HCT116 (cell line): ENCODE results near the gene ATP2B3.

Experiments
- ATF3 ChIP-seq: IDR thresholded peaks from 2 replicates; pipeline ENCODE4 v1.6.1; 2012
- CTCF ChIP-seq, 3 experiments: fragments of 200-600 bp in 1 of 3; sonication (generic) in 1 of 3; IDR thresholded peaks in 2 of 3; conservative IDR thresholded peaks in 1 of 3; 2 replicates each; pipeline ENCODE4 v1.5.1; 2012 to 2017; ENCODE audit warnings: low read depth in 2 of 3, low read length in 2 of 3, antibody characterized with exemption in 1 of 3, borderline replicate concordance in 1 of 3, control low read depth in 1 of 3, mild to moderate bottlenecking in 1 of 3, mixed read lengths in 1 of 3, mixed run types in 1 of 3, moderate library complexity in 1 of 3; ENCODE audit not compliant: insufficient read depth in 1 of 3
- ELF1 ChIP-seq: IDR thresholded peaks from 2 replicates; pipeline ENCODE4 v1.6.1; 2012; ENCODE audit warnings: low read depth, borderline replicate concordance
- EZH2 ChIP-seq: fragments of 200-600 bp; sonication (generic); IDR thresholded peaks from 2 replicates; pipeline ENCODE4 v1.6.1; 2017; ENCODE audit warnings: antibody characterized with exemption, mixed run types
- JUND ChIP-seq: IDR thresholded peaks from 2 replicates; pipeline ENCODE4 v1.6.1; 2012
- POLR2A ChIP-seq: IDR thresholded peaks from 2 replicates; pipeline ENCODE4 v1.7.0; 2011; ENCODE audit warnings: borderline replicate concordance; ENCODE audit not compliant: insufficient read depth, insufficient read length; ENCODE audit errors: extremely low read depth
- POLR2AphosphoS5 ChIP-seq: IDR thresholded peaks from 2 replicates; pipeline ENCODE4 v1.6.1; 2011; ENCODE audit warnings: mild to moderate bottlenecking, low read depth, low read length, moderate library complexity
- RAD21 ChIP-seq: IDR thresholded peaks from 2 replicates; pipeline ENCODE4 v1.6.1; 2012; ENCODE audit warnings: low read depth, mild to moderate bottlenecking
- SIN3A ChIP-seq: IDR thresholded peaks from 2 replicates; pipeline ENCODE4 v1.6.1; 2012; ENCODE audit warnings: low read depth
- SRF ChIP-seq: IDR thresholded peaks from 2 replicates; pipeline ENCODE4 v1.6.1; 2012; ENCODE audit warnings: low read depth
- ZNF274 ChIP-seq: fragments of 200-500 bp; sonication (Bioruptor generic); IDR thresholded peaks from 2 replicates; pipeline ENCODE4 v1.6.1; 2014; ENCODE audit warnings: mild to moderate bottlenecking, low read depth, low read length, inconsistent platforms
- TF ChIP-seq, protein P1 (sequence below): IDR thresholded peaks from 2 replicates; pipeline ENCODE4 v1.6.1; 2012; ENCODE audit warnings: low read depth

GRCh38 chrX:153477901-153478300, 39.5 kb upstream of the ATP2B3 start:
- TF ChIP-seq POLR2AphosphoS5 (no peak), POLR2A (no peak), ELF1 (no peak), ATF3 (no peak), RAD21 (no peak), CTCF (IDR thresholded peaks at IDR 0.05 in 2 of 3, conservative IDR thresholded peaks at IDR 0.05 in 1 of 3; ENCODE audit: borderline replicate concordance in 1 of 3, insufficient read depth in 1 of 3, low read depth in 2 of 3, low read length in 2 of 3) (no peak), ZNF274 (no peak), JUND (no peak), SRF (no peak), SIN3A (no peak), EZH2 (no peak)
- TF ChIP-seq, protein P1, sequence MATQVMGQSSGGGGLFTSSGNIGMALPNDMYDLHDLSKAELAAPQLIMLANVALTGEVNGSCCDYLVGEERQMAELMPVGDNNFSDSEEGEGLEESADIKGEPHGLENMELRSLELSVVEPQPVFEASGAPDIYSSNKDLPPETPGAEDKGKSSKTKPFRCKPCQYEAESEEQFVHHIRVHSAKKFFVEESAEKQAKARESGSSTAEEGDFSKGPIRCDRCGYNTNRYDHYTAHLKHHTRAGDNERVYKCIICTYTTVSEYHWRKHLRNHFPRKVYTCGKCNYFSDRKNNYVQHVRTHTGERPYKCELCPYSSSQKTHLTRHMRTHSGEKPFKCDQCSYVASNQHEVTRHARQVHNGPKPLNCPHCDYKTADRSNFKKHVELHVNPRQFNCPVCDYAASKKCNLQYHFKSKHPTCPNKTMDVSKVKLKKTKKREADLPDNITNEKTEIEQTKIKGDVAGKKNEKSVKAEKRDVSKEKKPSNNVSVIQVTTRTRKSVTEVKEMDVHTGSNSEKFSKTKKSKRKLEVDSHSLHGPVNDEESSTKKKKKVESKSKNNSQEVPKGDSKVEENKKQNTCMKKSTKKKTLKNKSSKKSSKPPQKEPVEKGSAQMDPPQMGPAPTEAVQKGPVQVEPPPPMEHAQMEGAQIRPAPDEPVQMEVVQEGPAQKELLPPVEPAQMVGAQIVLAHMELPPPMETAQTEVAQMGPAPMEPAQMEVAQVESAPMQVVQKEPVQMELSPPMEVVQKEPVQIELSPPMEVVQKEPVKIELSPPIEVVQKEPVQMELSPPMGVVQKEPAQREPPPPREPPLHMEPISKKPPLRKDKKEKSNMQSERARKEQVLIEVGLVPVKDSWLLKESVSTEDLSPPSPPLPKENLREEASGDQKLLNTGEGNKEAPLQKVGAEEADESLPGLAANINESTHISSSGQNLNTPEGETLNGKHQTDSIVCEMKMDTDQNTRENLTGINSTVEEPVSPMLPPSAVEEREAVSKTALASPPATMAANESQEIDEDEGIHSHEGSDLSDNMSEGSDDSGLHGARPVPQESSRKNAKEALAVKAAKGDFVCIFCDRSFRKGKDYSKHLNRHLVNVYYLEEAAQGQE, result no peak
